ENCODE data around the gene MBNL3.

DNA sequence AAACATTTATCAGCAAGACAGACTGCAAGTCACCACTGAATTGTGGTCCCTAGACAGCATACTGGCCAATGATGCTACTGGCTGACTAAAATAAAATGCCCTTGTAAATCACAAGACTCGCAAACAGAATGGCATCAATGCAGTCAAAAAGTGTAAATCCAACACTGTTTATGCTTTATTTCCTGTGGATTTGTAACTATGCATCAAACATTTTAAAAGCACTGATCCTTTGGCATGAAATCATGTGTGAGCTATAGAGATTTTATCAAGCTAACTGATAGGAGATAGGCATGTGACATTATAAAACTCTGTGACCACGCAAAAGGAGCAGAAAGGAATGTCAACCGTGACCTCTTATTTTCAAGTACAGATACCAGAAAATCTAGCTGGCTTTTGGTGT lies 20.8 kb downstream of the MBNL3 start:
- TF ChIP-seq, protein P1, sequence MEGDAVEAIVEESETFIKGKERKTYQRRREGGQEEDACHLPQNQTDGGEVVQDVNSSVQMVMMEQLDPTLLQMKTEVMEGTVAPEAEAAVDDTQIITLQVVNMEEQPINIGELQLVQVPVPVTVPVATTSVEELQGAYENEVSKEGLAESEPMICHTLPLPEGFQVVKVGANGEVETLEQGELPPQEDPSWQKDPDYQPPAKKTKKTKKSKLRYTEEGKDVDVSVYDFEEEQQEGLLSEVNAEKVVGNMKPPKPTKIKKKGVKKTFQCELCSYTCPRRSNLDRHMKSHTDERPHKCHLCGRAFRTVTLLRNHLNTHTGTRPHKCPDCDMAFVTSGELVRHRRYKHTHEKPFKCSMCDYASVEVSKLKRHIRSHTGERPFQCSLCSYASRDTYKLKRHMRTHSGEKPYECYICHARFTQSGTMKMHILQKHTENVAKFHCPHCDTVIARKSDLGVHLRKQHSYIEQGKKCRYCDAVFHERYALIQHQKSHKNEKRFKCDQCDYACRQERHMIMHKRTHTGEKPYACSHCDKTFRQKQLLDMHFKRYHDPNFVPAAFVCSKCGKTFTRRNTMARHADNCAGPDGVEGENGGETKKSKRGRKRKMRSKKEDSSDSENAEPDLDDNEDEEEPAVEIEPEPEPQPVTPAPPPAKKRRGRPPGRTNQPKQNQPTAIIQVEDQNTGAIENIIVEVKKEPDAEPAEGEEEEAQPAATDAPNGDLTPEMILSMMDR (IDR thresholded peaks at IDR 0.05): no peak
- TF ChIP-seq POLR2A (IDR thresholded peaks at IDR 0.05) (no peak), POLR2AphosphoS5 (IDR thresholded peaks at IDR 0.05) (no peak)

Data from sigmoid colon (tissue), 4 donors.